Neural cell (in vitro differentiated cells): ENCODE data around the gene MXD4. TPM values are rescaled to one million over a fixed set of nuclear protein-coding genes. Genes with fewer than 3 reads are reported as not detected.

Experiments
- H2AFZ ChIP-seq: fragments of 200-600, 300-800 bp; sonication (generic), shearing (Covaris generic); 2 replicates; pipeline ENCODE4 v1.6.0; 2014; ENCODE audit warnings: low read depth, mild to moderate bottlenecking, antibody characterized with exemption, low read length, moderate library complexity
- H3F3A ChIP-seq: fragments of 200-600 bp; shearing (Covaris generic); 2 replicates; pipeline ENCODE4 v1.6.1; 2016; ENCODE audit warnings: mild to moderate bottlenecking, moderate library complexity, mixed read lengths, antibody characterized with exemption, low read length; ENCODE audit not compliant: insufficient read depth, poor library complexity, severe bottlenecking
- H3K27ac ChIP-seq: fragments of 200-600, 300-800 bp; sonication (generic), shearing (Covaris generic); 2 replicates; pipeline ENCODE4 v1.5.1; 2014; ENCODE audit warnings: mild to moderate bottlenecking, low read length, moderate library complexity
- H3K27me3 ChIP-seq: fragments of 300-800, 200-600 bp; sonication (generic), shearing (Covaris generic); 2 replicates; pipeline ENCODE4 v1.6.0; 2014; ENCODE audit warnings: mild to moderate bottlenecking, low read depth, low read length, moderate library complexity; ENCODE audit not compliant: insufficient read depth
- H3K36me3 ChIP-seq: fragments of 300-800, 200-600 bp; sonication (generic), shearing (Covaris generic); 2 replicates; pipeline ENCODE4 v1.5.1; 2014; ENCODE audit warnings: mild to moderate bottlenecking, antibody characterized with exemption, low read length, moderate library complexity; ENCODE audit not compliant: insufficient read depth
- H3K4me2 ChIP-seq: fragments of 300-800, 200-600 bp; sonication (generic), shearing (Covaris generic); 2 replicates; pipeline ENCODE4 v1.6.0; 2014; ENCODE audit warnings: mild to moderate bottlenecking, low read length
- H3K4me3 ChIP-seq: fragments of 300-800, 200-600 bp; sonication (generic), shearing (Covaris generic); 2 replicates; pipeline ENCODE4 v1.5.1; 2014; ENCODE audit warnings: mild to moderate bottlenecking, low read length, moderate library complexity
- H3K79me2 ChIP-seq: fragments of 200-600 bp; shearing (Covaris generic); replicated peaks from 2 replicates; pipeline ENCODE4 v1.6.0; 2014; ENCODE audit warnings: mild to moderate bottlenecking, low read length, moderate library complexity; ENCODE audit not compliant: insufficient read depth
- H3K9ac ChIP-seq: fragments of 300-800, 200-600 bp; sonication (generic), shearing (Covaris generic); 2 replicates; pipeline ENCODE4 v1.6.1; 2016; ENCODE audit warnings: mild to moderate bottlenecking, low read length, mixed read lengths
- H3K9me2 ChIP-seq: fragments of 200-600 bp; shearing (Covaris generic); 2 replicates; pipeline ENCODE4 v1.6.1; 2016; ENCODE audit warnings: mild to moderate bottlenecking, low read length, mixed read lengths; ENCODE audit not compliant: insufficient read depth
- H3K9me3 ChIP-seq: fragments of 200-600, 300-800 bp; sonication (generic), shearing (Covaris generic); 2 replicates; pipeline ENCODE4 v1.6.1; 2016; ENCODE audit warnings: mild to moderate bottlenecking, mixed run types, low read length, moderate library complexity, mixed read lengths
- H4K20me1 ChIP-seq: fragments of 200-600 bp; shearing (Covaris generic); 2 replicates; pipeline ENCODE4 v1.6.1; 2016; ENCODE audit warnings: mild to moderate bottlenecking, mixed run types; ENCODE audit not compliant: insufficient read depth
- EP300 ChIP-seq: fragments of 450-650 bp; conservative IDR thresholded peaks from 2 replicates; pipeline ENCODE4 v1.6.1; 2014; ENCODE audit warnings: antibody characterized with exemption, mild to moderate bottlenecking, moderate library complexity; ENCODE audit not compliant: poor library complexity, severe bottlenecking
- EZH2 ChIP-seq: fragments of 200-600, 300-800 bp; shearing (Covaris generic), sonication (generic); IDR thresholded peaks from 2 replicates; pipeline ENCODE4 v1.6.1; 2014; ENCODE audit warnings: antibody characterized with exemption, low read length, borderline replicate concordance, mild to moderate bottlenecking; ENCODE audit not compliant: insufficient read depth, poor library complexity, severe bottlenecking
- MXI1 ChIP-seq: fragments of 450-650 bp; conservative IDR thresholded peaks from 2 replicates; pipeline ENCODE4 v1.6.1; 2014; ENCODE audit warnings: antibody characterized with exemption, mild to moderate bottlenecking; ENCODE audit not compliant: poor library complexity, severe bottlenecking
- POLR2AphosphoS5 ChIP-seq: IDR thresholded peaks from 2 replicates; pipeline ENCODE4 v1.6.1; 2012
- RAD21 ChIP-seq: fragments of 450-650 bp; conservative IDR thresholded peaks from 2 replicates; pipeline ENCODE4 v1.6.1; 2014; ENCODE audit warnings: antibody characterized with exemption, mild to moderate bottlenecking, moderate library complexity
- REST ChIP-seq: IDR thresholded peaks from 2 replicates; pipeline ENCODE4 v1.6.1; 2012; ENCODE audit warnings: borderline replicate concordance
- SMC3 ChIP-seq: fragments of 450-650 bp; conservative IDR thresholded peaks from 2 replicates; pipeline ENCODE4 v1.6.1; 2014; ENCODE audit warnings: antibody characterized with exemption, mild to moderate bottlenecking, moderate library complexity; ENCODE audit not compliant: poor library complexity
- TAF1 ChIP-seq: IDR thresholded peaks from 2 replicates; pipeline ENCODE4 v1.6.1; 2012; ENCODE audit warnings: low read depth
- polyA plus RNA-seq: library from polyadenylated mRNA; depleted of rRNA; stranded (reverse); fragments of >200 nt; gene quantifications from 2 replicates; pipeline ENCODE4 v1.2.3, GENCODE V29; 2014
- TF ChIP-seq, protein P1 (sequence below): fragments of 450-650 bp; IDR thresholded peaks from 2 replicates; pipeline ENCODE4 v1.5.1; 2014; ENCODE audit warnings: antibody characterized with exemption, mild to moderate bottlenecking, moderate library complexity; ENCODE audit not compliant: poor library complexity, severe bottlenecking

Gene MXD4
- polyA plus RNA-seq, 1 donor from 2014 or later: 58.4 TPM

DNA sequence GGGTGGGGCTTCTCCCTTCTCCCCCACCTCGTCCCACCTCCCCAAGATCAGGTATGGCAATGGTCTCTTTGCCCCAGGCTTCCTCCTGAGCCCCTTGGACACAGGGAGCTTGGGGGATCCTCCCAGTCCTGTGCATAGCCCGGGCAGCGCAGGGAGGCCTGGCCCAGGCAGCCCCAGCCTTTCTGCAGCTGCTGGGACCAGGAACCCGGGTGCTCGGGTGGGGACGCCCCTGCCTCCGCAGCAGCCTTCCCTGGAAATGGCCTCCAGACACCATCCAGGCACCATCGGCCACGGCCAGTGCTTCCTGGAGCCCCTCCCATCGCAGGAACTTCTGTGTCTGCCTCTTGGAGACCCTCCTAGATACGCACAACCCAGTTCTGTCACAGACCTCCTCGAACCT, 5.9 kb upstream of the MXD4 start:
- Histone ChIP-seq H3K9ac (no peak overlapping the region), H3K9me3 (no peaks in the 10 kb centered on the region), H3K79me2 (no peaks in the 10 kb centered on the region), H3K4me2 (no peak overlapping the region), H3K27me3 (no peaks in the 10 kb centered on the region), H4K20me1 (no peaks in the 10 kb centered on the region), H3F3A (no peaks in the 10 kb centered on the region), H3K9me2 (no peaks in the 10 kb centered on the region), H3K27ac (no peak overlapping the region), H2AFZ (no peak overlapping the region), H3K4me3 (no peak overlapping the region), H3K36me3 (no peaks in the 10 kb centered on the region)
- TF ChIP-seq POLR2AphosphoS5 (no peak), TAF1 (no peak), SMC3 (no peak), EZH2 (no peak), REST (no peak), MXI1 (no peak), RAD21 (no peak), EP300 (no peak)
- TF ChIP-seq, protein P1, sequence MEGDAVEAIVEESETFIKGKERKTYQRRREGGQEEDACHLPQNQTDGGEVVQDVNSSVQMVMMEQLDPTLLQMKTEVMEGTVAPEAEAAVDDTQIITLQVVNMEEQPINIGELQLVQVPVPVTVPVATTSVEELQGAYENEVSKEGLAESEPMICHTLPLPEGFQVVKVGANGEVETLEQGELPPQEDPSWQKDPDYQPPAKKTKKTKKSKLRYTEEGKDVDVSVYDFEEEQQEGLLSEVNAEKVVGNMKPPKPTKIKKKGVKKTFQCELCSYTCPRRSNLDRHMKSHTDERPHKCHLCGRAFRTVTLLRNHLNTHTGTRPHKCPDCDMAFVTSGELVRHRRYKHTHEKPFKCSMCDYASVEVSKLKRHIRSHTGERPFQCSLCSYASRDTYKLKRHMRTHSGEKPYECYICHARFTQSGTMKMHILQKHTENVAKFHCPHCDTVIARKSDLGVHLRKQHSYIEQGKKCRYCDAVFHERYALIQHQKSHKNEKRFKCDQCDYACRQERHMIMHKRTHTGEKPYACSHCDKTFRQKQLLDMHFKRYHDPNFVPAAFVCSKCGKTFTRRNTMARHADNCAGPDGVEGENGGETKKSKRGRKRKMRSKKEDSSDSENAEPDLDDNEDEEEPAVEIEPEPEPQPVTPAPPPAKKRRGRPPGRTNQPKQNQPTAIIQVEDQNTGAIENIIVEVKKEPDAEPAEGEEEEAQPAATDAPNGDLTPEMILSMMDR: no peak

DNA sequence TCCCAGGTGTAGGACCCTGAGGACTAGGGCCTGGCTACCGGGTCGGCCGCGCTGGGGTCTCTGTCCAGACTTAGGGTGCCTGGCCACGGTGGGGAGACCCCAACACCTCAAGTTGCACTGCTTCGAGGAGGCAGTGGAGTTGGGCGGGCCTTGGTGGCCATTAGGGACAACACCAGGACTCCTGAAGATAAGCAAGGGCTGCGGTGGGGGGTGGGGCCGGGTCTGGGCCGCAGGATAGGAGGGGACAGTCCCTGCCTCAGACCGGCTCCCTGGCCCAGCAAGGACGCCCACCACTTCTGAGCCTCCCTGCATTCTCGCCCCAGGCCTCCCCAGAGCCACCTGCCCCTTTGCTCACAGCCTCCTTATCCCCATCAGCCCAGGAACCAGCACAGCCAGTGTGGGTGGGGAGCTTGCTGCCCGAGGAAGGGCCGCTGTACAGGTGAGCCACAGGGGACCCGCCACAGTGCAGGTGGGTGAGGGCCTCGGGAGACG, 5.5 kb upstream of the MXD4 start:
- Histone ChIP-seq H4K20me1 (no peaks in the 10 kb centered on the region), H3K27ac (no peak overlapping the region), H3K27me3 (no peaks in the 10 kb centered on the region), H3K9ac (no peak overlapping the region), H3K4me2 (no peak overlapping the region), H2AFZ (no peak overlapping the region), H3K9me3 (no peaks in the 10 kb centered on the region), H3K79me2 (no peaks in the 10 kb centered on the region), H3K36me3 (no peaks in the 10 kb centered on the region), H3F3A (no peaks in the 10 kb centered on the region), H3K4me3 (no peak overlapping the region), H3K9me2 (no peaks in the 10 kb centered on the region)
- TF ChIP-seq POLR2AphosphoS5 (no peak), MXI1 (no peak), EZH2 (no peak), TAF1 (no peak), EP300 (no peak), REST (no peak), RAD21 (no peak), SMC3 (no peak)
- TF ChIP-seq, protein P1: no peak
